Left renal cortex interstitium (tissue), 4 donors: ENCODE results near the gene NXN. TPM values are rescaled to one million over a fixed set of nuclear protein-coding genes. Genes with fewer than 3 reads are reported as not detected.
"Not testable (repeated sequence)": the region's sequence is repeated elsewhere in the genome, so short reads cannot be mapped to it uniquely, and the experiment has no call there.

Experiments used
- DNase-seq, 4 donors: peaks; one replicate each; pipeline ENCODE4 v3.0.0-alpha.2; 2013; ENCODE audit warnings: low read depth in 4 of 4, low spot score in 2 of 4, missing footprints in 1 of 4
- polyA plus RNA-seq, 4 donors: library from polyadenylated mRNA; unstranded; fragments of 120-200 nt; gene quantifications; one replicate each; pipeline ENCODE4 v1.2.1, GENCODE V29; 2013; ENCODE audit not compliant: insufficient read length in 4 of 4

Gene NXN
- polyA plus RNA-seq, 4 donors: 31.7 to 43.7 (median 39.7) TPM

GRCh38 chr17:869567-870525 lies 109.7 kb downstream of the NXN start:
- no peak for DNase-seq

DNA sequence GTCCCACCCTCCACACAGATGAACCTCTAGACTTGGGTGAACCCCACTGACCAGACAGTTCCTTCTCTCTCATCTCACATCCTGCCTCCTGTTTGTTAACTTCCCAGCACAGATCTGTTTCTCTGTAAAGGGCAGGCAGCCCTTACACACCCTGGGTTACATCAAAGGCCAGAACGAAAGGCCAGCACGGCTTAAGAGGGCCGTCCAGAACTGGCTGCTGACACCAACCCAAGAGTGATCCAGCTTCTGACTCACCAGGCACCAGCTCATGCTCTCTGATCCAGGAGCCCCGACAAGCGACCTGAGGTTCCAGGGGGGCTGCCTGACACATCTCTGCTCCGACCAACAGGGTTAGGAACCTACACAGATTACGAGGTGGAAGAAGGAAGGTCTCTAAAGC lies 110.5 kb downstream of the NXN start:
- no peak for DNase-seq

- DNase-seq: no peak
Observed at GRCh38 chr17:867896-868489, 111.6 kb downstream of the NXN start.

DNA sequence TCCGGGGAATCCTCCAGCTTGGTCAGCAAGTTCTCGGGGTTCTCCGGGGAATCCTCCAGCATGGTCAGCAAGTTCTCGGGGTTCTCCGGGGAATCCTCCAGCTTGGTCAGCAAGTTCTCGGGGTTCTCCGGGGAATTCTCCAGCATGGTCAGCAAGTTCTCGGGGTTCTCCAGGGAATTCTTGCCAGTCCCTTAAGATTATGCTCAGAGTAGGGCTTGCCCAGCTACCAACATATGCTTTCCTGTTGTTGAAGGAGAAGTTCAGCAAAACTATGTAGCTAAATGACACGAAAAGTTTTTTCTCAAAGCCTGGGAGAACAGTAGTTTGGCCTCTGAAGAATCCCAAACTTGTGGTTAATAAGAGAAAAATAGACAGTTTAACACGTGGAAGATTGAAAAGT lies 112.3 kb downstream of the NXN start:
- DNase-seq: not testable (repeated sequence)

DNA sequence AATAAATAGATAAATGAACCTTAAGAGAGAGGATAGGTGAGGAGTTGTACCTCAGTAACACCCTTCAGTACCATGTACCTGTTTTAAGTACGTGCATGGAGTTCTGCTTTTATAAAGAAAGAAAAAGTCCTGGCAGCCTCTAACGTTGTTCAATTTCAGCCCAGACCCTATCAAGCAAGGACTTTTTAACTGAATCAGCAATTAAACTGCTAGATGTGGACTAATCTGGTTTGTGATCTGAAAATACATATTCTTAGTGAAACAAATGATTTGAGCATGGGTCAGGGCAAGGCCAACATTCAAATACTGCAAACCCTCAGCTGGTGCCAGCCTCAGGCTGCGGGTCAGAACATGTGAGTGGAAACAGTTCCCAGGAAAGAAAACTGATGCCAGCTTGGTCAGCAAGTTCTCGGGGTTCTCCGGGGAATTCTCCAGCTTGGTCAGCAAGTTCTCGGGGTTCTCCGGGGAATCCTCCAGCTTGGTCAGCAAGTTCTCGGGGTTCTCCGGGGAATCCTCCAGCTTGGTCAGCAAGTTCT lies 112.9 kb downstream of the NXN start:
- DNase-seq: no peak

DNA sequence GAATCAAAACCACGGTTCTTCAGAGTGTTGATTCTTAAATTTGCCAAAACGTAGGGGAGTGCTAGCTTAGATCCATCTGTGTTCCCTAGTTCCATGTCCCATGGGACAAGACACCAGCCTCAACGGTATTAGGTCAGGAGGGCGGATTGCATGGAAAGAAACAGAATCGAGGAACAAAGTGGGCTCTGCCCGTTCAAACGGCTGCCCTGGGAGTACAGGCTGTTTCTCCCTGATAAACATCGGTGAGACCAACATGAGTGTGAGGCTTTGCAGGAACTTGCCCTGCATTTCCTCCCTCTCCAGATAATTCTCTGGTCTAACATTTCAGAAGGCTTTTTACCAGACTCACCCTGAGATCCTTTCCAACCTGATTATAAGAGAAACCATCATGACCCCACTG lies 115.3 kb downstream of the NXN start:
- no peak for DNase-seq

DNA sequence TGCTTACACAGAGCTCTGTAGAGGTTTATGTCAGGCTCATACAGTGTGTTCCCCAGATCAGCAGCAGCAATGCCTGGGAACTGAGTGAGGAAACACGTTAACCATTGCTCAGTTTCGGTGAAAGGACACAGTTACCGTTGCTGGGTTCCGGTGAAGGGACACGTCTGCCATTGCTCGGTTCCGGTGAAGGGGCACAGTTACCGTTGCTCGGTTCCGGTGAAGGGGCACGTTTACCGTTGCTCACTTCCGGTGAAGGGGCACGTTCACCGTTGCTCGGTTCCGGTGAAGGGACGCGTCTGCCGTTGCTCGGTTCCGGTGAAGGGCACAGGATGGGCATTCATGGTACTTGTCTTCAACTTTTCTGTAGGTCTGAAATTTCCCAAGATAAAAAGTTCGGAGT lies 115.7 kb downstream of the NXN start:
- DNase-seq: no peak

- no peak for DNase-seq
Observed at GRCh38 chr17:862582-862981, 117.0 kb downstream of the NXN start.

DNA sequence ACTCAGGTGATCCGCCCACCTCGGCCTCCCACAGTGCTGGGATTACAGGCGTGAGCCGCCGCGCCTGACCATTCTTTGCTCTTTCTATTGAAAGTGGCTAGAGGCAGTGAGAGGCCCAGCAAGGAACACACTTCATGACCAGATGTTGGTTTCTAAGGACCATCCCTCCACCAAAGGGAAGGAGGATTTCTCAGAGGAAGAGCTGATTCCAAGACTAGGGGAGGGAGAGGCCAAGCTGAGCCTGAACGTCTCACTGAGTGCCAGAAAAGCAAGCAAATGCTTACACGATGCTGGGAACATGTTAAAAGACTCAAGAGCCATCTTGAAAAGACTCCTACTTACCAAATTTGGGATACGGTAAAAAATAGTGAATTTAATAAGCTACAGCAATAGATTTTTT lies 118.2 kb downstream of the NXN start:
- DNase-seq: no peak

- DNase-seq: no peak
Observed at GRCh38 chr17:860805-861204, 118.8 kb downstream of the NXN start.

DNA sequence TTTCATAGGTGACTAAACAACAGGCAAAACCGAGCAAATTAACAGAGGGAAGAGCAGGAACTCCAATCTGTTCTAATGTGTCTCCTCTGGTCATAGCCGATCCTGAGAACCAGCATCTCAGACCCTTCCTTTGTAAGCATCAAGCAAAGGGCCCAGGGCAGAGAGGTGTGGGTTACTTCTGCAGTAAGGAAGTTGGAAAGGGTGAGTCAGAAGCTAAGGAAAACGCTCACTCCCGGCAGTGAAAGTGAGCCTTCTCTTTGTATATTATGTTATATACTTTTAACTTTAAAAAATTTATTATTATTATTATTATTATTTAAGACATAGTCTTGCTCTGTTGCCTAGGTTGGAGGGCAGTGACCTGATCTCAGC lies 119.8 kb downstream of the NXN start:
- no peak for DNase-seq

DNA sequence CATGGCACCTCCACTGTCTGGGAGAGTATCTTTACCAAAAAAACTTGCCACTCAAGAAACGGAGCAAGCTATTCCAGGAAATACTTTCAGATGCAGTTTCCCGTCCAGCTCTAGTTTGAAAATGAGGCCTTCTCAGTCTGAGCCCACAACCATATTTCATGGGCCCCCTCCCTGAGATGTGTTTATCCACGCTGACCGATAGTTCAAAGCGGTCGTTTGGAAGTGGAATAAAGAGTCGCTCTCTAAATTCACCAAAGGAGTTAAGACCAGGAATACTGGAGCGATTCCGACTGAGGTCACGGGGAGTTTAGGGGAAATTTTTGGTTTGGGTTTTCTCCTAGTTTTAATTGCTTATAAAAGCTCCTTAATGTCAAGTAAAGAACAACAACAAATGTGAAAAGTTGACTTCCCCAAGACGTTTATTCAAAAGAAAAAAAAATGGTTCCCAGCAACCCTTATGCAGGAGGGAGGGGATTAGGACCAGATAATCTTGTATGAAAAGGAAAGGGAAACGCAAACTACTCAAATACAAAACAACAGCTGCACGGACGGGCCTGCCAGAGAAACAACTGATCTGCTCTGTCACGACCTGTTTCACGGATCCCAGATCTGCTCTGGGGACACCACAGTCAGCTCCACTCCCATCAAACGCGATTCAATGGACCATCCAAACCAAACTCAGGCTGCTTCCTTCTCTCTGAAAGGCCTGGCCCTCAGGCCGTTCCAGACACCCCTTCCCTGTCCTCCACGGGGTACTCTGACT lies 120.3 kb downstream of the NXN start:
- peak; percentile 67 to 81 (median 75) for DNase-seq

DNA sequence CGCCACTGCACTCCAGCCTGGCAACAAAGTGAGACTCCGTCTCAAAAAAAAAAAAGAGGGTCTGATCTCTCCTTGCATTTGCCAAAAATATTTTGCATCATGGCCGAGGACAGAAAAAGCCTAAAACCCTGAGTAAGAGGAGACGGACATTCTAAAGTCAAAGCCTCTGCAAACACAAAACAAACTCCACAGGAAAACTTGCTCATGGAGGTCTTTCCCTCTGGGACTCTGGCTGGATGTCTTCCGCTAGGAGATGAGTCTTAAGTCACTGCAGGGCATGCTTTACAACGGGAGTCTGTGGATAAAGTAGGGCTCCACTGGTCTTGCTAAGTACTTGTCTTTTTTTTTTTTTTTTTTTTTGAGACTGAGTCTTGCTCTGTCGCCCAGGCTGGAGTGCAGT lies 123.4 kb downstream of the NXN start:
- DNase-seq: no peak

- DNase-seq: no peak
Observed at GRCh38 chr17:855569-855968, 124.0 kb downstream of the NXN start.

DNA sequence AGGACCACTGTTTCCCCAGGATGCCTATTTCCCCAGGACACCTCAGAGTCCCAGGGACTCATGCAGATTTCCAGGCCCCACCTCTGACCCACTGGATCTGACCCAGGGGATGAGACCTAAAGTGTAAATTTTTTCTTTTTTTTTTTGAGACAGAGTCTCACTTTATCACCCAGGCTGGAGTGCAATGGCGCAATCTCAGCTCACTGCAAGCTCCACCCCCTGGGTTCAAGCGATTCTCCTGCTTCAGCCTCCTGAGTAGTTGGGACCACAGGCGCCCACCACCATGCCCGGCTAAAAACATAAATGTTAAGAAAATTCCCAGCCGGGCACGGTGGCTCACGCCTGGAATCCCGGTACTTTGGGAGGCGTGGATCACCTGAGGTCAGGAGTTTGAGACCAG lies 126.7 kb downstream of the NXN start:
- DNase-seq: not testable (repeated sequence)

DNA sequence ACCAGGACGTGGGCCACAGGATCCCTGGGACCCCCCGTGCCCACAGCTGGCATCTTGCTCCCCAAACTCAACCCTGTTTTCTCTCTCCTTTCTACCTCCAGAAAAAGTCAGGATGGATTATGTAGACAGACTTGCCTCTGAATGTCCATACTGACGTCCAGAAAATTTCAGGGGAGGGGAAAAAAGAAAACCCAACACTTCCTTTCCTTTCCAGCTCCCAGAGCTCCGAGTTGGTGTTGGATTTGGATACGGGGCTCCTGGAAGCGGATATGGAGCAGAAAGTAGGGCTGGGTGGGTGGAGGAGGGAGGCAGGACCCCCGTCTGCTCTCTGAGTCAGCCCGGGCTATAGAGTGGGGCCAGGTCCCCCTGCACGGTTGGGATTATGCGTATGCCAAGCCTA lies 127.2 kb downstream of the NXN start:
- no peak for DNase-seq

- no peak for DNase-seq
Observed at GRCh38 chr17:851924-852323, 127.7 kb downstream of the NXN start.

- DNase-seq: no peak
Observed at GRCh38 chr17:850851-851763, 128.5 kb downstream of the NXN start.

- DNase-seq: no peak
Observed at GRCh38 chr17:850086-850850, 129.3 kb downstream of the NXN start.
